ENCODE results near the gene C14orf180.

GRCh38 chr14:104547310-104547997, 32.1 kb upstream of the C14orf180 start:
- TF ChIP-seq POLR2A (IDR thresholded peaks at IDR 0.05) (no peak), CTCF (IDR thresholded peaks at IDR 0.05) (no peak)
